ENCODE measurements around the gene NFKB2. TPM values are rescaled to one million over a fixed set of nuclear protein-coding genes. Genes with fewer than 3 reads are reported as not detected.
A peak's percentile ranks its signal among the peaks of the same experiment; 100 is the strongest.

Gene NFKB2
- polyA plus RNA-seq, 1 donor from 2014 or later = 0.30 TPM

- Histone ChIP-seq H3K4me3 (ENCODE audit: low read length) (peak overlapping the region; percentile 62), H3K27me3 (ENCODE audit: insufficient read depth, low read depth, low read length) (no peaks in the 10 kb centered on the region), H3K27ac (ENCODE audit: low read length) (peak overlapping the region; percentile 68), H3K9ac (ENCODE audit: low read length) (peak overlapping the region; percentile 58), H4K20me1 (ENCODE audit: insufficient read depth) (no peaks in the 10 kb centered on the region), H3K4me2 (ENCODE audit: low read length) (no peak overlapping the region), H3K79me2 (replicated peaks; ENCODE audit: insufficient read depth, low read length) (peaks cover 14% of the 10 kb centered on the region), H3K36me3 (ENCODE audit: insufficient read depth, low read length) (no peaks in the 10 kb centered on the region), H3K9me2 (ENCODE audit: insufficient read depth, low read length) (no peaks in the 10 kb centered on the region), H3F3A (ENCODE audit: insufficient read depth, low read length, poor library complexity, severe bottlenecking) (no peaks in the 10 kb centered on the region), H2AFZ (ENCODE audit: low read depth, low read length) (no peak overlapping the region), H3K9me3 (ENCODE audit: low read length) (no peaks in the 10 kb centered on the region)
- TF ChIP-seq RAD21 (conservative IDR thresholded peaks at IDR 0.05) (no peak), EZH2 (IDR thresholded peaks at IDR 0.05; ENCODE audit: borderline replicate concordance, insufficient read depth, low read length, poor library complexity, severe bottlenecking) (no peak), SMC3 (conservative IDR thresholded peaks at IDR 0.05; ENCODE audit: poor library complexity) (no peak), MXI1 (conservative IDR thresholded peaks at IDR 0.05; ENCODE audit: poor library complexity, severe bottlenecking) (no peak), TAF1 (IDR thresholded peaks at IDR 0.05; ENCODE audit: low read depth) (no peak), POLR2AphosphoS5 (IDR thresholded peaks at IDR 0.05) (no peak), CTCF (IDR thresholded peaks at IDR 0.05; ENCODE audit: poor library complexity, severe bottlenecking) (no peak), EP300 (conservative IDR thresholded peaks at IDR 0.05; ENCODE audit: poor library complexity, severe bottlenecking) (no peak), REST (IDR thresholded peaks at IDR 0.05; ENCODE audit: borderline replicate concordance) (no peak)
These were observed 18.5 kb downstream of the NFKB2 start for GRCh38 chr10:102413806-102414561.

GRCh38 chr10:102414749-102415148 lies 19.2 kb downstream of the NFKB2 start:
- Histone ChIP-seq H3K4me2 (ENCODE audit: low read length) (no peak overlapping the region), H4K20me1 (ENCODE audit: insufficient read depth) (no peaks in the 10 kb centered on the region), H3K9ac (ENCODE audit: low read length) (peak overlapping the region; percentile 23), H3K4me3 (ENCODE audit: low read length) (no peak overlapping the region), H3K36me3 (ENCODE audit: insufficient read depth, low read length) (no peaks in the 10 kb centered on the region), H3F3A (ENCODE audit: insufficient read depth, low read length, poor library complexity, severe bottlenecking) (no peaks in the 10 kb centered on the region), H2AFZ (ENCODE audit: low read depth, low read length) (no peak overlapping the region), H3K27me3 (ENCODE audit: insufficient read depth, low read depth, low read length) (no peaks in the 10 kb centered on the region), H3K9me2 (ENCODE audit: insufficient read depth, low read length) (no peaks in the 10 kb centered on the region), H3K79me2 (replicated peaks; ENCODE audit: insufficient read depth, low read length) (peaks cover 14% of the 10 kb centered on the region), H3K27ac (ENCODE audit: low read length) (no peak overlapping the region), H3K9me3 (ENCODE audit: low read length) (no peaks in the 10 kb centered on the region)
- TF ChIP-seq EZH2 (IDR thresholded peaks at IDR 0.05; ENCODE audit: borderline replicate concordance, insufficient read depth, low read length, poor library complexity, severe bottlenecking) (no peak), CTCF (IDR thresholded peaks at IDR 0.05; ENCODE audit: poor library complexity, severe bottlenecking) (no peak), POLR2AphosphoS5 (IDR thresholded peaks at IDR 0.05) (no peak), REST (IDR thresholded peaks at IDR 0.05; ENCODE audit: borderline replicate concordance) (no peak), RAD21 (conservative IDR thresholded peaks at IDR 0.05) (no peak), TAF1 (IDR thresholded peaks at IDR 0.05; ENCODE audit: low read depth) (no peak)
